Measurements from ENCODE around the gene NRP1.

DNA sequence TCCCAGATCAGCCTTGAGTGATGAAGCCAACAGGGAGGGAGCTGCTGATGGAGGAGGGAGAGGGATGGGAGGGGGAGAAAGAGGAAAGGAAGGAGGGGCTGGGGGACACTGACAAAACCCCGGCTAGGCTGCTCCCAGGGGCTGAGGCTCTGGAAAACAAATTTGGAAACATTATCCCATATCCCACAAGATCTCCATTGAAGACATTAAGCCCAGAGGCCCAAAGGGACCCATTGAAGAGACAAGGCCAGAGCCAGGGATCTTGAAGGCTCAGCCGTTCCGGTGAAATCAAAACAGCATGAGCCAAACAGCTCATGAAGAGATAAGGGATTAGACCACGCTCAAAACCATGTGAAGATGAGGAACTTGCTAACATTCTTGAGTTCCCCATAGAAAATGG, 192.2 kb downstream of the NRP1 start:
- TF ChIP-seq, protein P1, sequence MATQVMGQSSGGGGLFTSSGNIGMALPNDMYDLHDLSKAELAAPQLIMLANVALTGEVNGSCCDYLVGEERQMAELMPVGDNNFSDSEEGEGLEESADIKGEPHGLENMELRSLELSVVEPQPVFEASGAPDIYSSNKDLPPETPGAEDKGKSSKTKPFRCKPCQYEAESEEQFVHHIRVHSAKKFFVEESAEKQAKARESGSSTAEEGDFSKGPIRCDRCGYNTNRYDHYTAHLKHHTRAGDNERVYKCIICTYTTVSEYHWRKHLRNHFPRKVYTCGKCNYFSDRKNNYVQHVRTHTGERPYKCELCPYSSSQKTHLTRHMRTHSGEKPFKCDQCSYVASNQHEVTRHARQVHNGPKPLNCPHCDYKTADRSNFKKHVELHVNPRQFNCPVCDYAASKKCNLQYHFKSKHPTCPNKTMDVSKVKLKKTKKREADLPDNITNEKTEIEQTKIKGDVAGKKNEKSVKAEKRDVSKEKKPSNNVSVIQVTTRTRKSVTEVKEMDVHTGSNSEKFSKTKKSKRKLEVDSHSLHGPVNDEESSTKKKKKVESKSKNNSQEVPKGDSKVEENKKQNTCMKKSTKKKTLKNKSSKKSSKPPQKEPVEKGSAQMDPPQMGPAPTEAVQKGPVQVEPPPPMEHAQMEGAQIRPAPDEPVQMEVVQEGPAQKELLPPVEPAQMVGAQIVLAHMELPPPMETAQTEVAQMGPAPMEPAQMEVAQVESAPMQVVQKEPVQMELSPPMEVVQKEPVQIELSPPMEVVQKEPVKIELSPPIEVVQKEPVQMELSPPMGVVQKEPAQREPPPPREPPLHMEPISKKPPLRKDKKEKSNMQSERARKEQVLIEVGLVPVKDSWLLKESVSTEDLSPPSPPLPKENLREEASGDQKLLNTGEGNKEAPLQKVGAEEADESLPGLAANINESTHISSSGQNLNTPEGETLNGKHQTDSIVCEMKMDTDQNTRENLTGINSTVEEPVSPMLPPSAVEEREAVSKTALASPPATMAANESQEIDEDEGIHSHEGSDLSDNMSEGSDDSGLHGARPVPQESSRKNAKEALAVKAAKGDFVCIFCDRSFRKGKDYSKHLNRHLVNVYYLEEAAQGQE (IDR thresholded peaks at IDR 0.05; ENCODE audit: low read depth), result no peak
- TF ChIP-seq TEAD4 (IDR thresholded peaks at IDR 0.05) (no peak), YY1 (IDR thresholded peaks at IDR 0.05; ENCODE audit: low read depth) (no peak), RAD21 (IDR thresholded peaks at IDR 0.05; ENCODE audit: low read depth) (no peak), CREB1 (IDR thresholded peaks at IDR 0.05; ENCODE audit: low read depth) (no peak), TAF1 (IDR thresholded peaks at IDR 0.05; ENCODE audit: low read depth) (no peak), FOXM1 (IDR thresholded peaks at IDR 0.05; ENCODE audit: borderline replicate concordance, low read depth) (no peak)
- TF ChIP-seq, protein P2, sequence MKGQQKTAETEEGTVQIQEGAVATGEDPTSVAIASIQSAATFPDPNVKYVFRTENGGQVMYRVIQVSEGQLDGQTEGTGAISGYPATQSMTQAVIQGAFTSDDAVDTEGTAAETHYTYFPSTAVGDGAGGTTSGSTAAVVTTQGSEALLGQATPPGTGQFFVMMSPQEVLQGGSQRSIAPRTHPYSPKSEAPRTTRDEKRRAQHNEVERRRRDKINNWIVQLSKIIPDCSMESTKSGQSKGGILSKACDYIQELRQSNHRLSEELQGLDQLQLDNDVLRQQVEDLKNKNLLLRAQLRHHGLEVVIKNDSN (IDR thresholded peaks at IDR 0.05), result no peak
